Neural cell (in vitro differentiated cells): Measurements from ENCODE around the gene ZNF496.

Source experiments
- CTCF ChIP-seq: fragments of 450-650 bp; IDR thresholded peaks from 2 replicates; pipeline ENCODE4 v1.5.1; 2014; ENCODE audit warnings: antibody characterized with exemption, mild to moderate bottlenecking, moderate library complexity; ENCODE audit not compliant: poor library complexity, severe bottlenecking
- EP300 ChIP-seq: fragments of 450-650 bp; conservative IDR thresholded peaks from 2 replicates; pipeline ENCODE4 v1.6.1; 2014; ENCODE audit warnings: antibody characterized with exemption, mild to moderate bottlenecking, moderate library complexity; ENCODE audit not compliant: poor library complexity, severe bottlenecking
- EZH2 ChIP-seq: fragments of 200-600, 300-800 bp; shearing (Covaris generic), sonication (generic); IDR thresholded peaks from 2 replicates; pipeline ENCODE4 v1.6.1; 2014; ENCODE audit warnings: antibody characterized with exemption, low read length, borderline replicate concordance, mild to moderate bottlenecking; ENCODE audit not compliant: insufficient read depth, poor library complexity, severe bottlenecking
- MXI1 ChIP-seq: fragments of 450-650 bp; conservative IDR thresholded peaks from 2 replicates; pipeline ENCODE4 v1.6.1; 2014; ENCODE audit warnings: antibody characterized with exemption, mild to moderate bottlenecking; ENCODE audit not compliant: poor library complexity, severe bottlenecking
- POLR2AphosphoS5 ChIP-seq: IDR thresholded peaks from 2 replicates; pipeline ENCODE4 v1.6.1; 2012
- RAD21 ChIP-seq: fragments of 450-650 bp; conservative IDR thresholded peaks from 2 replicates; pipeline ENCODE4 v1.6.1; 2014; ENCODE audit warnings: antibody characterized with exemption, mild to moderate bottlenecking, moderate library complexity
- SMC3 ChIP-seq: fragments of 450-650 bp; conservative IDR thresholded peaks from 2 replicates; pipeline ENCODE4 v1.6.1; 2014; ENCODE audit warnings: antibody characterized with exemption, mild to moderate bottlenecking, moderate library complexity; ENCODE audit not compliant: poor library complexity

- TF ChIP-seq EZH2 (no peak), CTCF (no peak), EP300 (no peak), SMC3 (no peak), RAD21 (no peak), MXI1 (no peak), POLR2AphosphoS5 (no peak)
Measured at GRCh38 chr1:247375747-247376146, 44.1 kb upstream of the ZNF496 start.
